NCI-H460 (cell line): ENCODE data around the gene IFT57. TPM values are rescaled to one million over a fixed set of nuclear protein-coding genes. Genes with fewer than 3 reads are reported as not detected.

ENCODE experiments used
- DNase-seq: peaks from one replicate; pipeline ENCODE4 v3.0.0-alpha.2; 2016; ENCODE audit warnings: low read depth; ENCODE audit errors: extremely low read depth
- total RNA-seq: library from RNA; depleted of rRNA; stranded (reverse); fragments of >200 nt; shearing (Covaris generic); gene quantifications from 2 replicates; pipeline ENCODE4 v1.2.3, GENCODE V29; 2014; rRNA removed

IFT57 gene
- total RNA-seq, 1 experiment from 2014 or later: 44.4 TPM

- no peak for DNase-seq
Observed at GRCh38 chr3:108130236-108130635, 92.0 kb downstream of the IFT57 start.

GRCh38 chr3:108127301-108127988 lies 94.8 kb downstream of the IFT57 start:
- DNase-seq: no peak

GRCh38 chr3:108126348-108126747 lies 95.9 kb downstream of the IFT57 start:
- DNase-seq: no peak

GRCh38 chr3:108125550-108126071 lies 96.6 kb downstream of the IFT57 start:
- no peak for DNase-seq

- no peak for DNase-seq
Observed at GRCh38 chr3:108125153-108125543, 97.1 kb downstream of the IFT57 start.

- no peak for DNase-seq
Observed at GRCh38 chr3:108124337-108125152, 97.7 kb downstream of the IFT57 start.

GRCh38 chr3:108123326-108123725 lies 98.9 kb downstream of the IFT57 start:
- no peak for DNase-seq

GRCh38 chr3:108122276-108122675 lies 99.9 kb downstream of the IFT57 start:
- no peak for DNase-seq

- DNase-seq: no peak
Observed at GRCh38 chr3:108119398-108120104, 102.7 kb downstream of the IFT57 start.

GRCh38 chr3:108118038-108118768 lies 104.0 kb downstream of the IFT57 start:
- DNase-seq: no peak

- no peak for DNase-seq
Observed at GRCh38 chr3:108117241-108117775, 104.9 kb downstream of the IFT57 start.

GRCh38 chr3:108114423-108115065 lies 107.7 kb downstream of the IFT57 start:
- DNase-seq: no peak

- DNase-seq: no peak
Observed at GRCh38 chr3:108113975-108114374, 108.2 kb downstream of the IFT57 start.

GRCh38 chr3:108110934-108111333 lies 111.3 kb downstream of the IFT57 start:
- DNase-seq: no peak

Other genes with a start within 250 kb of the IFT57 start
- 27.3 and 28.3 TPM in 2 replicates for gene CD47, start 131.4 kb downstream of the IFT57 start, total RNA-seq
- not detected in 2 replicates for gene HHLA2, start 74.1 kb upstream of the IFT57 start, total RNA-seq